ENCODE data around the gene ASB16.

Gene ASB16

DNA sequence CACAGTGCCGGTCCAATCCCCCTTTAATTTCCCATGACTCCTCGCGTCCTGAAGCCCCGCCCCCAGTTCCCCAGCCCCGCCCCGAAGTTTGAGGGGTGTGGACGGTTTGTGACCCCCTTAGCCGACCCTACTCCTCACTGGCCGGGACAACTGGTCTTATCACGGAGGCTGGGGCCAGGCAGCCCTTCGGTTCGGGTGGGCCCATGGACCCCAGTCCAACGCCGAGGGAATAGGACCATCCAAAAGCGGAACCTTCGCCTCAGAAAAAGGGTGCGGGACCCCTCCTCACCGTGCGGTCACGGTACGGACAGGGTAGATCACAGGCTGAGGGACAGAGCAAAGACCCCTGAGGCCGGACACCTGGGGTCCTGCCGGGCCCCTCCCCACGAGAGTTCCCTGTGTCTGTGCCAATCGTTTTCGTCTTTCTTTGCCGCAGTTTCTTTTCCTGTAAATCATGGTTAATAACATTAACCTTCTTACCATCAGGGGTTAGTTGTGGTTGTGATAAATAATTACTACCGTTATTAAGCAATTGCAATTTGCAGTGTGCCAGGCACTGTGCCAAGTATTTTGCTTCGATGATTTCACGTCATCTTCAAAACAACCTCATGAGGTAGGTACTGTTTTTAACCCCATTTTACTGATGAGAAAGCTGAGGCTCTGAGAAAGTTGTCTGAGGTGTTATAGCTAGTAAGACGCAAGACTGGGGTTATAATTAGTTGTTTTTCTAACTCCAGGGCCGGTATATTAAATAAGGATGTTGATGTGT lies 16.8 kb downstream of the ASB16 start:
- peak in 4 of 56 donors; percentile 84 to 86 (median 84) for DNase-seq

GRCh38 chr17:44188576-44189403 lies 18.3 kb downstream of the ASB16 start:
- DNase-seq: no peak

GRCh38 chr17:44190481-44190880 lies 20.0 kb downstream of the ASB16 start:
- no peak for DNase-seq

DNA sequence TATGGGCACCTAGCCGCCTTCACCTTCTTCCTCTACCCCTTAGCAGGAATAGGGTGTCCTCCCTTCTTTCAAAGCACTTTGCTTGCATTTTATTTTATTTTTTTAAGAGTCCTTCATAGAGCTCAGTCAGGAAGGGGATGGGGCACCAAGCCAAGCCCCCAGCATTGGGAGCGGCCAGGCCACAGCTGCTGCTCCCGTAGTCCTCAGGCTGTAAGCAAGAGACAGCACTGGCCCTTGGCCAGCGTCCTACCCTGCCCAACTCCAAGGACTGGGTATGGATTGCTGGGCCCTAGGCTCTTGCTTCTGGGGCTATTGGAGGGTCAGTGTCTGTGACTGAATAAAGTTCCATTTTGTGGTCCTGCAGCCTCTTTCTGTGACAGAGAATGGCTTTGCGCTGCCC lies 20.9 kb downstream of the ASB16 start:
- DNase-seq: no peak

DNA sequence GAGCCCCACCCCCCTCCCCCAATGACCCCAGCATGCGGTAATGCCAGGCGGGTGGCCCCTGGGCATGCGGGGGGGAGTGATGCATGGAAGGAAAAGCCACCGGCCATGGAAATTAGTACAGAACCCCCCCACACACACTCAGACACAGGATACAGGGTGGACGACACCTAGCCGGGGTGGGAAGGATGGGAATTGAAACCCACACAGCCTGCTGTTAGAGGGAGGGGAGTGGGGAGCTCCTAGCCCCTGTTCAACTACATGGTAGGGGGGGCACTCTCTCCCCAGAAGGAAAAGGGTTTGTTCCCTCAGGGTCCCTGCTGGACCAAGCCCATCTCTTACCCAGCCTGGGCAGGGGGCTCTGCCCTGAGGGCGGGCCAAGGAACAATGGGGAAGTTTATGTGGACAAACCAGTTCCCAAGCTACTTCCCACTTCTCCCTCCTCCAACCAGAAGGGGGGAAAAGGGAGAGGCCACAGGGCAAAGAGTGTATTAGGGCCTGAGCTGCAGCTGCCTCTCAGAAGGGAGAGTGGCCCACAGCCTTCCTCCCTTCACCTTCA lies 21.5 kb downstream of the ASB16 start:
- DNase-seq: no peak

GRCh38 chr17:44192750-44193149 lies 22.2 kb downstream of the ASB16 start:
- DNase-seq: no peak

- no peak for DNase-seq
Observed at GRCh38 chr17:44193326-44194084, 23.0 kb downstream of the ASB16 start.

- no peak for DNase-seq
Observed at GRCh38 chr17:44197107-44197506, 26.6 kb downstream of the ASB16 start.

DNA sequence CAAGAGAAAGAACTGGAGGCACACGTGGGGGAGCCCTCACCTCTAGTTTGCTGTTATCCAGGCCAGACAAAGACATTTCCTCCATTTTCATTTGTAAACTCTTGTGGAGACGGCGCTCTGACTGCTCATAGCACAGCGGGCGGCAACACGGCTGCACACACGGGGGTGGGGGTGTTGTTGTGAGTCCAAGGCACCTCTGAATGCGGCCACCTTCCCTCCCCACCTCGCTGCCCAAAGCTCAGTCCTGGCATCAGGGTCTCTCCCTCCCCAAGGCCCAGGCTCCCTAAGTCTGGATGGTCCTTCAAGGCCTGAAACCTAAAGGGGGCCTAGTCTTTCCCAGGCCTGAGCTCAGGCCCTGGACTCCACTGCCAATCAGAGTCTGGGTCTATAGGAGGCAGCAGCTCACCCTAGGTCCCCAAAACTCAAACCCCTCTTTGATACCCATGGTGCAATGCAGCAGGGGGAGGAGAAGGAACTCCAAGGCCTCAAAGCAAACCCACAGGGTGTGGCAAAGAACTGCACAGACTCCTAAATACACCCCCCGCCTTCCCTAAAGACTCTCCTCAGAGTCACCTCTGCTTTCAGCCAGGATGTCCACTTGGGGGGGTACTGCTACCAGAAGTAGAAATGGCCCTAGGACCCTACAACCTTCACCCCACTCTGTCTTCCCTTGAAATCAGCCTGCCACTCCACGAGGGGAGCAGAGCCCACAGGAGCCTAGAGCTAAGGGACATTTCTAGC lies 27.6 kb downstream of the ASB16 start:
- DNase-seq: peak in 17 of 56 donors; percentile 10 to 53 (median 39)

- peak in 33 of 56 donors; percentile 16 to 67 (median 45) for DNase-seq
Observed at GRCh38 chr17:44198721-44199552, 28.4 kb downstream of the ASB16 start.

GRCh38 chr17:44199553-44200477 lies 29.3 kb downstream of the ASB16 start, which contains the start of gene ATXN7L3:
TSS of gene ATXN7L3 (minus strand) at chr17:44199884. CDS start at chr17:44198070, 1,814 bp downstream.
- DNase-seq: peak; percentile 41 to 98 (median 94)

GRCh38 chr17:44200478-44201155 lies 30.1 kb downstream of the ASB16 start:
- peak in 4 of 56 donors; percentile 34 to 53 (median 50) for DNase-seq

DNA sequence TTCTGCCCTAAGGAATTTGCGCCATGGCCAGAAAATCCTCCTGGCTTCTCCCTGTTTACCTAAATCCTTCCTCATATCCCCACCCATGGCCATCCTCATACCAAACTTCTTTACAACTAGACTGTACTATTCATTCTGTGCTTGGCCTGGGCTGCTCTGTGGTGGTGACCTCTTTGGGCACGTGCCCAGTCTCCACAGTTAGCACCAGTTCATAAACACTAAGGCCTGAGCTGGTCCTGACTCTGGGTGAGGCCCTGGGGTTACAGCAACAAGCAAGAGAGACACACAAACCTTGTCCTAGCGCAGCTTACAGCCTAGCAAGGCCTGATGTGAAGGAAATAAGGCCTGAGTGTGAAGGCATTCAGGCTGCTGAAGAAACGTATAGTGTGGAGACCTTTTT lies 32.3 kb downstream of the ASB16 start:
- DNase-seq: no peak

- DNase-seq: peak in 5 of 56 donors; percentile 2 to 58 (median 6)
Observed at GRCh38 chr17:44203731-44204440, 33.4 kb downstream of the ASB16 start.

- no peak for DNase-seq
Observed at GRCh38 chr17:44204441-44204882, 34.0 kb downstream of the ASB16 start.

DNA sequence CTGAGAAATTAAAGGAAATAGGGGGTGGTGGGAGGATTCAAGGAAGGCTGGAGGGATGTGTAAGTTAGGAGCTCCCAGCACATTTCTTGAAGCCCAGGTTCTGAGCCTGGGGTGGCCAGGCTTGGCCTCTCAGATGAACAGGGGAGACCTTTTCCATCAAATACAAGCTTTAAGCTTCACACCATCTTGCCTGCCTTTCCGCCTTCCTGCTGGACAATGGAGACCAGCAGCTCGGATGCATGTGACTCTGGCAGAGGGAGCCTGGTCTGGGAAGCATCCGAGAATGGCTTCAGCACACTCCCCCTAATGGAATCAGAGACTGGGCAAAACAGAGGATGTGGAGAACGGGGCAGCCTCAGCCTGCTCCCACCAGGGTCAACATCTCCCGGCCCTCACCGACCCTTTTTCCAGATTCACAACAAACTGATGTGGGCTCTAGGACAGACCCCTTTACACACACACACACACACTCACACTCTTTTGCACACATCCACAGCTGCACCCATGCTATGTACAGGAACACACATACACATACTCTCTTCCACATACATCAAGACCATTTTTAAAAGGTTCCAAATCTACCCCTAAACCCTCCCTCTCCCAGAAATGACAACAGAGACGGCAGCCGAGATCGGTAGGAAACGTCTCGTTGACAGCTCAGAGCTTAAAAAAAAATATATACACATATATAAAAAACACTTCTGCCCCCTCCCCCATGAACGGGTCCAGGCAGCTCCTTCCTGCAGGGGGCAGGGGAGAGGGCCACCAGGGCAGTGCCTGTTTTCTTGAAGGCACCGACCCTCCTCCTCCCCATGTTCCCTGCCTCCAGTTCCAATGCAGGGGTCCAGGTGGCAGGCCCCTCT lies 35.7 kb downstream of the ASB16 start:
- DNase-seq: peak in 1 of 56 donors; percentile 13
